KOPT-K1 (cell line): ENCODE results near the gene TGFBR2.

Source experiments
- H3K27ac ChIP-seq: fragments of 200-600 bp; sonication (generic); 2 replicates; pipeline ENCODE4 v1.5.1; 2016; ENCODE audit warnings: antibody characterized with exemption, mild to moderate bottlenecking, low read depth, low read length; ENCODE audit not compliant: poor library complexity, severe bottlenecking
- H3K36me3 ChIP-seq: fragments of 200-600 bp; sonication (generic); 2 replicates; pipeline ENCODE4 v1.5.1; 2017; ENCODE audit warnings: antibody characterized with exemption, mild to moderate bottlenecking, low read length, moderate library complexity; ENCODE audit not compliant: insufficient read depth
- H3K9me3 ChIP-seq: fragments of 200-600 bp; sonication (generic); 2 replicates; pipeline ENCODE4 v1.5.1; 2017; ENCODE audit warnings: antibody characterized with exemption, low read length, mild to moderate bottlenecking; ENCODE audit not compliant: insufficient read depth, poor library complexity, severe bottlenecking

TGFBR2 gene

GRCh38 chr3:30687930-30688570 is 81.6 kb downstream of the TGFBR2 start:
- no peaks in the 10 kb centered on the region for H3K9me3 ChIP-seq
- peaks cover 56% of the 10 kb centered on the region for H3K36me3 ChIP-seq
- no peak overlapping the region for H3K27ac ChIP-seq

- H3K9me3 ChIP-seq: no peaks in the 10 kb centered on the region
- no peak overlapping the region for H3K27ac ChIP-seq
- H3K36me3 ChIP-seq: peaks cover 57% of the 10 kb centered on the region
Measured at GRCh38 chr3:30688776-30689641, 82.6 kb downstream of the TGFBR2 start.

GRCh38 chr3:30690199-30690598 is 83.8 kb downstream of the TGFBR2 start:
- Histone ChIP-seq H3K27ac (no peak overlapping the region), H3K9me3 (no peaks in the 10 kb centered on the region), H3K36me3 (peaks cover 65% of the 10 kb centered on the region)

DNA sequence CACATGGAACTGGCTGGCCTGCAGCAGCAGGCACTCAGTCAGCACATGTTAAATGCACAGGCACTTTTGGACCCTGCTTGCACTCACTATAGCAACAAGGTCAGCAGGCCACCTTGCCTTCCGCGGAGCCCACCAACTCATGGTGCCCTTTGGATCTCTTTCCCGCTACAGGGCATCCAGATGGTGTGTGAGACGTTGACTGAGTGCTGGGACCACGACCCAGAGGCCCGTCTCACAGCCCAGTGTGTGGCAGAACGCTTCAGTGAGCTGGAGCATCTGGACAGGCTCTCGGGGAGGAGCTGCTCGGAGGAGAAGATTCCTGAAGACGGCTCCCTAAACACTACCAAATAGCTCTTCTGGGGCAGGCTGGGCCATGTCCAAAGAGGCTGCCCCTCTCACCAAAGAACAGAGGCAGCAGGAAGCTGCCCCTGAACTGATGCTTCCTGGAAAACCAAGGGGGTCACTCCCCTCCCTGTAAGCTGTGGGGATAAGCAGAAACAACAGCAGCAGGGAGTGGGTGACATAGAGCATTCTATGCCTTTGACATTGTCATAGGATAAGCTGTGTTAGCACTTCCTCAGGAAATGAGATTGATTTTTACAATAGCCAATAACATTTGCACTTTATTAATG is 85.0 kb downstream of the TGFBR2 start:
- Histone ChIP-seq H3K36me3 (peaks cover 59% of the 10 kb centered on the region), H3K9me3 (no peaks in the 10 kb centered on the region), H3K27ac (no peak overlapping the region)

GRCh38 chr3:30691944-30692343 is 85.5 kb downstream of the TGFBR2 start:
- H3K27ac ChIP-seq: no peak overlapping the region
- peaks cover 59% of the 10 kb centered on the region for H3K36me3 ChIP-seq
- H3K9me3 ChIP-seq: no peaks in the 10 kb centered on the region

DNA sequence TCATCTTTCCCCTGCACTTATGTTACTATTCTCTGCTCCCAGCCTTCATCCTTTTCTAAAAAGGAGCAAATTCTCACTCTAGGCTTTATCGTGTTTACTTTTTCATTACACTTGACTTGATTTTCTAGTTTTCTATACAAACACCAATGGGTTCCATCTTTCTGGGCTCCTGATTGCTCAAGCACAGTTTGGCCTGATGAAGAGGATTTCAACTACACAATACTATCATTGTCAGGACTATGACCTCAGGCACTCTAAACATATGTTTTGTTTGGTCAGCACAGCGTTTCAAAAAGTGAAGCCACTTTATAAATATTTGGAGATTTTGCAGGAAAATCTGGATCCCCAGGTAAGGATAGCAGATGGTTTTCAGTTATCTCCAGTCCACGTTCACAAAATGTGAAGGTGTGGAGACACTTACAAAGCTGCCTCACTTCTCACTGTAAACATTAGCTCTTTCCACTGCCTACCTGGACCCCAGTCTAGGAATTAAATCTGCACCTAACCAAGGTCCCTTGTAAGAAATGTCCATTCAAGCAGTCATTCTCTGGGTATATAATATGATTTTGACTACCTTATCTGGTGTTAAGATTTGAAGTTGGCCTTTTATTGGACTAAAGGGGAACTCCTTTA is 86.2 kb downstream of the TGFBR2 start:
- Histone ChIP-seq H3K9me3 (no peaks in the 10 kb centered on the region), H3K27ac (no peak overlapping the region), H3K36me3 (peaks cover 59% of the 10 kb centered on the region)

DNA sequence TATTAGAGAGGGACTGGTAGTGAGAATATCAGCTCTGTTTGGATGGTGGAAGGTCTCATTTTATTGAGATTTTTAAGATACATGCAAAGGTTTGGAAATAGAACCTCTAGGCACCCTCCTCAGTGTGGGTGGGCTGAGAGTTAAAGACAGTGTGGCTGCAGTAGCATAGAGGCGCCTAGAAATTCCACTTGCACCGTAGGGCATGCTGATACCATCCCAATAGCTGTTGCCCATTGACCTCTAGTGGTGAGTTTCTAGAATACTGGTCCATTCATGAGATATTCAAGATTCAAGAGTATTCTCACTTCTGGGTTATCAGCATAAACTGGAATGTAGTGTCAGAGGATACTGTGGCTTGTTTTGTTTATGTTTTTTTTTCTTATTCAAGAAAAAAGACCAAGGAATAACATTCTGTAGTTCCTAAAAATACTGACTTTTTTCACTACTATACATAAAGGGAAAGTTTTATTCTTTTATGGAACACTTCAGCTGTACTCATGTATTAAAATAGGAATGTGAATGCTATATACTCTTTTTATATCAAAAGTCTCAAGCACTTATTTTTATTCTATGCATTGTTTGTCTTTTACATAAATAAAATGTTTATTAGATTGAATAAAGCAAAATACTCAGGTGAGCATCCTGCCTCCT is 87.2 kb downstream of the TGFBR2 start:
- Histone ChIP-seq H3K27ac (no peak overlapping the region), H3K36me3 (peaks cover 52% of the 10 kb centered on the region), H3K9me3 (no peaks in the 10 kb centered on the region)

DNA sequence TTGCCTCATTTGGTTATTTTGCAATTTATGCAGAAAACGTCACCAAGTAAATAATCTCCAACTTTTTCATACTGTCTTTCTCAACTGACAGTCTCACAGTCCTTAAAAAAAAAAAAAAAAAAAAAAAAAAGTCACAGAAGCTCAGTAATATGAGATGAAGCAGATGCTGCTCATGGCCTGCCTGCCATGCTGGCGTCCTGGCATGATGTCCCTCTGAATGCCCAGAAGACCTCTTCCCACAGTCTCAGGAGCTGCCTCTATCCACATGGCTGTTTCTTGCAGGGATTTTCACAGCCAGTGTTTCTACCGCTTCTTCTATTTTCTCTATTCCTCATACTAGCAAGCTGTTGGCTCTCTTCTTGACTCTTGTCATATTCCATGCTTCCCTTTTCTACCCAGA is 87.7 kb downstream of the TGFBR2 start:
- Histone ChIP-seq H3K9me3 (no peaks in the 10 kb centered on the region), H3K27ac (no peak overlapping the region), H3K36me3 (peaks cover 47% of the 10 kb centered on the region)

GRCh38 chr3:30694668-30695067 is 88.3 kb downstream of the TGFBR2 start:
- no peak overlapping the region for H3K27ac ChIP-seq
- peaks cover 42% of the 10 kb centered on the region for H3K36me3 ChIP-seq
- no peaks in the 10 kb centered on the region for H3K9me3 ChIP-seq

DNA sequence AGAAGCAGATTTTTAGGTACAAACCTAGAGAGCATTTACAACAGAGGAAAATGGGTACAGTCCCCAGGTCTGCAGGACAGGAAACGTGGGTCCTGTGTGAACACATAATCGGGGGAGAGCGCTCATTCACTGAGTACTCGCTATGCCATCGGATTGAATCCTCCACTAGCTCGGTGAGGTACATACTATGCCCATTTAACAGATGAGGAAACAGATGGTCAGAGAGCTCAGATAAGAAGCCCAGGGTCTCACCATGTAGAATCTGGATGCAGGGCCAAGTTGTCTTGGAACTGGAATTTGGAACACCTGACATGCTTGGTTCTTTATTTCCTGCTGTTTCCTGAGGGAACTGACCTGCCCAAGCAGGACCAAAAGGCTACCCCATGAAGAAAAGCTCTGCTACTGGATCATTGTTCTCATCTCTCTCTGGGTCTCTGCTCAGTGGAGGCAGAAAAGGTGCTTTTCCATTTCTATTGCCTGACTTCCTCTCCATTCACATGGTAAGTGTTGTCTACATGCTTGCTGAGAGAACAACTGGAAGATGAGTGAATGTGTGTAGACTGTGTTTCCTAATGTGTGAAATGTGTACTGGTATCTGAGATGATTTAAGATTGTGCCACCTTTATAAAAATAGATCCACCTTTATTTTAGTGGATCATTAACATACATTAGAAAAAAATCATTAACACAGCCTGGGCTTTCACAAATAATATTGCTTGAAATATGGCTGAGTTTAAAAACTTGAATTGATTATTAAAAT is 89.1 kb downstream of the TGFBR2 start:
- H3K36me3 ChIP-seq: peaks cover 33% of the 10 kb centered on the region
- no peaks in the 10 kb centered on the region for H3K9me3 ChIP-seq
- no peak overlapping the region for H3K27ac ChIP-seq

DNA sequence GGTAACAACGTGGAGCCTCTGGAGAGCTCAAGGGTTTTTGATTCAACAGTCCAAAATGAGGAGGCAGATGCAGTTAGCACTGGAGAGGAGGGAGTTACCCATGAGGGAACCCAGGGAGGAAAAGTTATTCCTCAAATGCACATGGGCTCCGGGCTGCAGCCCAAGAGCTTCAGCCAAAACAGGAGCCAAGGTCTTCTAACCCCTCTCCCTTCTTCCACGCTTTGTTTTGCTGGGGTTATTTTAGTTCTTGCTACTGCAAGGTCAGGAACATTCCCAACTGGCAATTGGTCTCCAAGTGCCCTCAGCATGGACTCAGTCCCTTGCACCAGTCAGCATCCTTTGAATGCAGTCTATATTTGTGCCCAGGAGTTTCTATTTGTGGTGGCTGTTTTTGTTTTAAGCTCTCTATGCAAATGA is 90.0 kb downstream of the TGFBR2 start:
- H3K9me3 ChIP-seq: no peaks in the 10 kb centered on the region
- H3K36me3 ChIP-seq: peaks cover 24% of the 10 kb centered on the region
- no peak overlapping the region for H3K27ac ChIP-seq

GRCh38 chr3:30696896-30697295 is 90.5 kb downstream of the TGFBR2 start:
- Histone ChIP-seq H3K9me3 (no peaks in the 10 kb centered on the region), H3K36me3 (peaks cover 21% of the 10 kb centered on the region), H3K27ac (no peak overlapping the region)

DNA sequence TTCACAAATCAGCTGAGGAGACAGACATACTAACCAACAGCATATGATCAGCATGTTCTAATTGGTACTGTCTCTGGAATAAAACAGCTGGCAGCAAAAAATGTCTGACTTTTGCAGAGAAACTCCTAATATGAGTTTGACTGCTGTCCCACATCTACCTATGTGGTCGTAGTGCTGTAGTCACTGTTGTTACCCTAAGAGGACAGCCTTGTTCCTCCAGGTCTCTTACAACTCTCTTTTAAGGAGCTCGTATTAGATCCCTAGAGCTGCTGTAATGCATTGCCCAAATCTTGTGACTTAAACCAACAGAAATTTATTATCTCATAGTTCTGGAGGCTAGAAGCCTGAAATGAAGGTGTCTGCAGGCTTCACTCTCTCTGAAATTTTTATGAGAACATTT is 92.1 kb downstream of the TGFBR2 start:
- Histone ChIP-seq H3K9me3 (peaks cover 10% of the 10 kb centered on the region), H3K27ac (no peak overlapping the region), H3K36me3 (peaks cover 9% of the 10 kb centered on the region)

DNA sequence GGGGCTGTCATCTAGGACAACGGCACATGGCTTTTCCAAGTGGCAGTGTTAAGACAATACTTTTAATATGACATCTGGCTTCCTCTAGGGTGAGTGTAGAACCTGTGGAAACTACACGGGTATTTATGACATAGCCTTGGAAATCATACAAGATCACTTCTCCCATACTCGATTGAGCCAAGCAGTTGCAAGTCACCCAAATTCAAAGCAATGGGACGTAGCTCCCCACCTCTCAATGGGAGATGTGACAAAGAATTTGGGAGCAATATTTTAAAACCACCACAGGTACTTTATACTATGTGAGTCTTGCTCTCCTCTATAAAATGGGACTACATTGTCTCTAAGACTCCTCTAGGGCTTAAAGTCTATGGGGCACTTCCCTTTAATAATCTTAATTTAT is 93.5 kb downstream of the TGFBR2 start:
- Histone ChIP-seq H3K27ac (no peak overlapping the region), H3K9me3 (peaks cover 14% of the 10 kb centered on the region), H3K36me3 (no peaks in the 10 kb centered on the region)
